Natural killer cell treated with Interleukin-12 subunit alpha and Interleukin-12 subunit beta and Interleukin-15 and Interleukin-18, amount 100 ng/mL, for 72 hours (primary cell): ENCODE results near the gene DOCK1. TPM values are rescaled to one million over a fixed set of nuclear protein-coding genes. Genes with fewer than 3 reads are reported as not detected.
"Not testable (repeated sequence)": the region's sequence is repeated elsewhere in the genome, so short reads cannot be mapped to it uniquely, and the experiment has no call there.

Source experiments
- ATAC-seq, 2 donors: fragments of 150-1000 bp; cut with Tn5 transposase in 1 of 2; sonication (Bioruptor Pico), chemical (Tn5 transposase) in 1 of 2; 2 replicates each; pipeline ENCODE4 v1.10.0; 2021
- DNase-seq: peaks from one replicate; pipeline ENCODE4 v3.0.0; 2022; ENCODE audit warnings: low spot score
- H3K27ac Mint-ChIP-seq, 2 donors: 1 replicate in 1 of 2; 2 replicates in 1 of 2; pipeline ENCODE4 v1.8.0; 2022; ENCODE audit warnings: mixed read lengths in 2 of 2, mild to moderate bottlenecking in 1 of 2, moderate library complexity in 1 of 2
- H3K27me3 Mint-ChIP-seq, 2 donors: 1 replicate in 1 of 2; 2 replicates in 1 of 2; pipeline ENCODE4 v1.8.0; 2022; ENCODE audit warnings: mixed read lengths in 2 of 2
- H3K36me3 Mint-ChIP-seq: one replicate; pipeline ENCODE4 v1.8.0; 2022; ENCODE audit warnings: mixed read lengths
- H3K4me1 Mint-ChIP-seq, 2 donors: 1 replicate in 1 of 2; 2 replicates in 1 of 2; pipeline ENCODE4 v1.8.0; 2022; ENCODE audit warnings: low read depth in 2 of 2, mixed read lengths in 2 of 2, mild to moderate bottlenecking in 1 of 2
- H3K4me3 Mint-ChIP-seq: one replicate; pipeline ENCODE4 v1.8.0; 2022; ENCODE audit warnings: mixed read lengths
- H3K9me3 Mint-ChIP-seq: 2 replicates; pipeline ENCODE4 v1.8.0; 2022; ENCODE audit warnings: mixed read lengths
- total RNA-seq, 2 donors: library from RNA; stranded (reverse); gene quantifications; one replicate each; pipeline ENCODE4 v1.2.3, GENCODE V29; 2022

The DOCK1 gene
- total RNA-seq, result 1 to 10 TPM in 1 of 2 donors, under 1 TPM in 1; 0.28 to 1.3 TPM

DNA sequence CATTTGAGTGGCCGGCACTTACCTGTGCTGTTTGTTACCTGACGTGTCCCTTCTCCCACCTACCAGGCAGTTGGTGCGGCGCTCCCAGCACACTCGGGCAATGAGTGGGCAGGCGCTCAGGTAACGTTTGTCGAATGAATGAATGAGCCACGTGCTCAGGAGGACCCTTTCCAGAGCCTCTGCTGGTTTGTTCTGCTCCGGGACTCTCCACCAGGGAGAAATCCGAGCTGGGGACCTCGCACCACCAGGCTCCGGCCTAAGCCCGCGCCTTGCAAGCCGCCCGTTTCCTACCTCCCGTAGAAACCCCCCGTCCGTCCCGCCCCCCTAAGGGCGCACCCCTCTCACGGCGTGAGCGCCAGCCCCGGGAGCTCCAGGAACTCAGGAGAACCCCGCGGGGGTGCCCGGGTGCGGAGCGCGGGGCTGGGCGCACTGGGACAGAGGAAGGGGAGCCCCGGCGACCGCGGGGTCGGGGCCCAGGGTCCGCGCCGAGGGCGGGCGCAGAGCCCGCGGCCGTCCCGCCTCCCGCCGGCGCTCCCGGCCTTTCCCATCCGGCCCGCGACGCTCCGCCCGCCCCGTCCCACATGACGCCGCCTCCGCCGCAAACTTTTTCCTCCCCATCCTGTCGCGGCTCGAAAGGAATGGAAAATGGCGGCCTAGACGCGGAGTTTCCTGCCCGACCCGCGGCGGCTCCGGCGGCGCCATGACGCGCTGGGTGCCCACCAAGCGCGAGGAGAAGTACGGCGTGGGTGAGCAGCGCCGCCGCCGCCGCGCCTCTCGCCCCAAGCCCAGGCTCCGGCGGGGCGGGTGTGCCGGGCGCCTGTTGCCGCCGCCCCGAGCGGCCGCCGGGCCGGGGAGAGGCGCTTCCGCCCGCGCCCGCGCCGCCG is at the start of gene DOCK1:
TSS of gene DOCK1 (plus strand) at position 611 of the 884 bp plus-strand sequence. CDS start at position 701, 90 bp downstream.
- ATAC-seq (peak in 1 of 2 donors; percentile 48), DNase-seq (peak; percentile 8)
- H3K27ac Mint-ChIP-seq, result no peak within 1 kb of the TSS
- H3K4me1 Mint-ChIP-seq, result peaks cover 0 to 6% of the 10 kb centered on the region in 2 donors
- peak within 1 kb of the TSS; percentile 52 for H3K4me3 Mint-ChIP-seq
- H3K27me3 Mint-ChIP-seq, result peaks cover 25 to 32% of the 10 kb centered on the region in 2 donors
- no peaks in the 10 kb centered on the region for H3K36me3 Mint-ChIP-seq
- H3K9me3 Mint-ChIP-seq, result no peaks in the 10 kb centered on the region

DNA sequence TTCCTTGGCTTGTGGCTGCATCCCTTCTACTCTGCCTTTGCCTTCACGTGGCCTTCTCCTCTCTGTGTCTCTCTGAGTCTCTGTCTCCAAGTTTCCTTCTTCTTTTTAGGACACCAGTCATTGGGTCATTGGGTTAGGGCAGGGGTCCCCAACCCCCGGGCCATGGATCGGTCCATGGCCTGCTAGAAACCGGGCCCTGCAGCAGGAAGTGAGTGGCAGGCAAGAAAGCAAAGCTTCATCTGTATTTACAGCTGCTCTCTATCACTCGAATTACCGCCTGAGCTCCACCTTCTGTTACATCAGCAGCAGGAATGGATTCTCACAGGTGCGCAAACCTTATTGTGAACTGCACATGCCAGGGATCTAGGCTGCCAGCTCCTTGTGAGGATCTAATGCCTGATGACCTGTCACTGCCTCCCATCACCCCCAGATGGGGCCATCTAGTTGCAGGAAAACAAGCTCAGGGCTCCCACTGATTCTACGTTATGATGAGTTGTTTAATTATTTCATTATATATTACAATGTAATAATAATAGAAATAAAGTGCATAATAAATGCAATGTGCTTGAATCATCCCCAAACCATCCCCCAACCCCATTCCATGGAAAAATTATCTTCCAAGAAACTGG is 47.9 kb upstream of the DOCK1 start:
- Mint-ChIP-seq H3K9me3 (no peaks in the 10 kb centered on the region), H3K36me3 (no peaks in the 10 kb centered on the region), H3K4me1 (no peaks in the 10 kb centered on the region), H3K27me3 (peaks cover 10 to 14% of the 10 kb centered on the region in 2 donors), H3K4me3 (no peak overlapping the region), H3K27ac (no peak overlapping the region)
- ATAC-seq (no peak), DNase-seq (no peak)

DNA sequence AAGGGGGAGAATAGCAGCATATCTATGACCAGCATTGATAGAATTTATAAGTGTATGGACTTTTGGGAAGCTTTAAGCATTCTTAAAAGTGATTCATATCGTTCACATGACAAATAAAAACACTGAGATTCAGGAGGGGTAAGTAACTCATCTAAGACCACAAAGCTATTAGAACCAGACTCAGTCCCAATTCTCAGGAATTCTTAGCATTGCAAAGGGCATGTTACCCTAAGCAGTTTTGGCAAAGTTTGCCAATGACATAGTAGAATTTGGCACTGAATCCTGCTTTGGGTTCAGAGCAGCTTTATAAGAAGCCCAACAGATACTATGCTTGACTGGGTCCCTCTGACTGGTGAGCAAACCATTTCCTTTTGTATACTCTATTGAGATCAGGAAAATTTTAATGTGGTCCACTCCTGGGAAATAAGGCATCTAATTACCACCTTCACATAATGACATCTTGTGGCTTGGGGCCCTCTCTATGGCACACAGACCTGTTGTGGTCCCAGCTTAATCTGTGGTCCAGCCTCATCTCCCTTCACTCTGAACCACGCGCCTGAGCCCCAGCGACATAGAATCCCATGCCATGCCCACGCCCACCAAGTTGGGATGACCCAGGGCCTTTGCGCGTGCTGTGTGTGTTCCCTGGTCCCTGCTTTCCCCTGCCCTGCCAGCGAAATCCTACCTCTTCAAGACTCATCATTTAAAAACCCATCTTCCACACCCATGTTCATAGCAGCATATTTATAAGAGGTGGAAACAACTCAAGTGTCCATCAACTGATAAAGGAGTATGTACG is 37.5 kb upstream of the DOCK1 start:
- Mint-ChIP-seq H3K36me3 (no peaks in the 10 kb centered on the region), H3K4me3 (no peak overlapping the region), H3K4me1 (no peaks in the 10 kb centered on the region), H3K27ac (no peak overlapping the region), H3K9me3 (no peaks in the 10 kb centered on the region), H3K27me3 (no peaks in the 10 kb centered on the region)
- DNase-seq (no peak), ATAC-seq (no peak)

DNA sequence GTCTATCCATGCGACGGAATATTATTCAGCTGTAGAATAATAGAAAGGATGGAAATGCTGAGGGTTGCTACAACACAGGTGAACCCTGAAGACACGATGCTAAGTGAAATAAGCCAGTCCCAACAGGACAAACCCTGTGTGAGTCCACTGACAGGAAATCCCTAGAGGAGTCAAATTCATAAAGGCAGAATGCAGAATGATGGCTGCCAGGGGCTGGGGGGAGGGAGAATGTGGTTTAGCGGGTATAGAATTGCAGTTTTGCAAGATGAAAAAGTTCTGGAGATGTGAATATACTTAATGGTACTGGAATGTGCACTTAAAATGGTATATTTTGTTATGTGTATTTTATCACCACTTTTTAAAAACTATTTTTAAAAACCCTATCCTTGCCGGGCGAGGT is 36.9 kb upstream of the DOCK1 start:
- H3K4me3 Mint-ChIP-seq, result no peak overlapping the region
- H3K27ac Mint-ChIP-seq, result no peak overlapping the region
- H3K36me3 Mint-ChIP-seq, result no peaks in the 10 kb centered on the region
- DNase-seq, result no peak
- no peaks in the 10 kb centered on the region for H3K9me3 Mint-ChIP-seq
- no peaks in the 10 kb centered on the region for H3K4me1 Mint-ChIP-seq
- no peaks in the 10 kb centered on the region for H3K27me3 Mint-ChIP-seq
- ATAC-seq, result no peak

DNA sequence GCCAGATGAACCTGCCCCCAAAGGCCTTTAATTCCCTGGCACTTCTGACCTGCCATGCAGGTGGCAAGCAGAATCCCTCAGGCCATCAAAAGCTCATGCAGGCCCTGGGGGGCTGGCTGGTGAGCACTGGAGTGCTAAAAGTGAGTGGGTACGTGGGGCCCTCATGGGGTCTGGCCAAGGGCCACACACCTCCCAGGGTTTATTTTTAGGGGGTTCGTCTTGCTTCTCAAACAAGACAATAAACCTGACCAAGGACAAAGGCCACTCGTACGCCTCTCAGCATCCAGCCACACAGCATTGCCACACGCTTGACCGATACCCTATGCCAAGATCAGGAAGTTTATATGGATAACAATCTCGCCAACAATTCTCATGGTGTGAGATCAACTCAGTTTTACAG is 33.1 kb upstream of the DOCK1 start:
- H3K4me1 Mint-ChIP-seq, result no peaks in the 10 kb centered on the region
- ATAC-seq (no peak), DNase-seq (no peak)
- H3K27me3 Mint-ChIP-seq, result peaks cover 3 to 22% of the 10 kb centered on the region in 2 donors
- no peak overlapping the region for H3K27ac Mint-ChIP-seq
- H3K4me3 Mint-ChIP-seq, result no peak overlapping the region
- H3K9me3 Mint-ChIP-seq, result no peaks in the 10 kb centered on the region
- H3K36me3 Mint-ChIP-seq, result no peaks in the 10 kb centered on the region

DNA sequence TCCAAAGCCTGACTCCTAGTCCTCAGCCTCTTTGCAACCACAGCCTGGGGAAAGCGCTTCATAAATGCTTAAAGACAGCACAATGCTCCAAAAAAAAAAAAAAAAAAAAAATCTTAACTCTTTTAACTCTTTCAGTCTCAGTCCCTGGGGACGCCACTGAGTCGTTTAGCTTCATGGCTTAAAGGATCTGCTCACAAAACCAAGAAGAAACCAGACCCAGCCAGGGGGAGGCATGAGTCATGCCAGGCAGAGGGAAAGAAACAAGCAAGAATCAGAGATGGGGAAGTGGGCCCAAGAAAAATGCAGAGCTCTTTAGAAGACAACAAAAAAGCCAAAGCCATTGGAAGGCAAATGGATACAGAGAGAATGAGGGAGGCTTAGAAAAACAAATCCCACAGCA is 32.5 kb upstream of the DOCK1 start:
- H3K36me3 Mint-ChIP-seq, result no peaks in the 10 kb centered on the region
- H3K27me3 Mint-ChIP-seq, result peaks cover 3 to 23% of the 10 kb centered on the region in 2 donors
- ATAC-seq (no peak), DNase-seq (no peak)
- no peaks in the 10 kb centered on the region for H3K4me1 Mint-ChIP-seq
- no peaks in the 10 kb centered on the region for H3K9me3 Mint-ChIP-seq
- no peak overlapping the region for H3K27ac Mint-ChIP-seq
- no peak overlapping the region for H3K4me3 Mint-ChIP-seq

DNA sequence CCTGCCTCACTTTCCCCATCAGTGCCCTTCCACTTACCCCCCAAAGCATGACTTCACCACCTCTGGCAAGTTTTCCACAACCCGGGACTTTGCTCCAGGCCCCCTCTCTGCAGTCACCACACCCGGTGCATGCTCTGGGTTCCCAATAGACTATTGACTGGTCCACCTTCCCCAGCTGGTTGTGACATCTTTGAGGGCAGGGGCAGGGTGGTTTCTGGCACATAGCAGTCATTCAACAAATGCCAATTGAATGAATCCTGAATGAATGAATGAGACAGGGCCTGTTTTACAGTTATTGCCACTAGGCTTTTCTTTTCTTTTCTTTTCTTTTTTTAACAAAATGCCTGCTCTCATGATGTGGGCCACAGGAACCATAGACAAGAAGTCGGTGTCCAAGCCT is 28.8 kb upstream of the DOCK1 start:
- H3K9me3 Mint-ChIP-seq, result no peaks in the 10 kb centered on the region
- no peak overlapping the region for H3K4me3 Mint-ChIP-seq
- H3K36me3 Mint-ChIP-seq, result peaks cover 8% of the 10 kb centered on the region
- no peaks in the 10 kb centered on the region for H3K4me1 Mint-ChIP-seq
- ATAC-seq (no peak), DNase-seq (no peak)
- no peak overlapping the region for H3K27ac Mint-ChIP-seq
- peaks cover 11 to 35% of the 10 kb centered on the region in 2 donors for H3K27me3 Mint-ChIP-seq

DNA sequence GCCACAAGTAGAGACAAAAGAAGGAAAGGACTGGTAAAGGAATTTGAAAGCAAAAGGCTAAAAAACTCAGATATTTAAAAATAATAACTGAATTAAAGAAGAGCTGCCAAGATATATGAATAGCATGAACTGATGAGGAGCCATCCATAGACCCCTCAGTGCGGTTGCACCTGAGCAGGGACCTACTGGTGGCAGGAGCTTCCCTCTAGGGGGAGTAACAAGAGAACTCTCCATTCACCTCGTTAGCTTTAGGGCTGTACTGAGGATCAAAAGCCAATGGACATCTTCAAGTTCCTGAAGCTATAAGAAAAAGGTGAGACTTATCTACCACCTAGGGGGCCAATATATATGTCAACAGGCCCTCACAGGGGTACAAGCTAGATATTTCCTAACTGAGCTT is 27.8 kb upstream of the DOCK1 start:
- H3K27ac Mint-ChIP-seq, result no peak overlapping the region
- H3K4me3 Mint-ChIP-seq, result no peak overlapping the region
- DNase-seq (no peak), ATAC-seq (no peak)
- no peaks in the 10 kb centered on the region for H3K4me1 Mint-ChIP-seq
- H3K9me3 Mint-ChIP-seq, result no peaks in the 10 kb centered on the region
- H3K36me3 Mint-ChIP-seq, result peaks cover 8% of the 10 kb centered on the region
- H3K27me3 Mint-ChIP-seq, result peaks cover 11 to 39% of the 10 kb centered on the region in 2 donors

DNA sequence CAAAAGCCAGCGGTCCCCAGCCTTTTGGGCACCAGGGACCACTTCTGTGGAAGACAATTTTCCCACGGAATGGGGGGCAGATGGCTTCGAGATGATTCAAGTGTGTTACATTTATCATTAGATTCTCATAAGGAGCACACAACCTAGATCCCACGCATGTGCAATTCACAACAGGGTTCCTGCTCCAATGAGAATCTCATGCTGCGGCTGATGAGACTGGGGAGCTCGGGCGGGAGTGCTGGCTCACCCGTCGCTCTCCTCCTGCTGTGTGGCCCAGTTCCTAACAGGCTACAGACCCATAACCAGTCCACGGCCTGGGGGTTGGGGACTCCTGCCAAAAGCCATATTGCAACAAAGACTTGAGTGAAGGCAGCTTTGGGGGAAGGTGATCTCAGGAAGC is 26.6 kb upstream of the DOCK1 start:
- no peak for DNase-seq
- H3K27me3 Mint-ChIP-seq, result peaks cover 11 to 39% of the 10 kb centered on the region in 2 donors
- H3K4me1 Mint-ChIP-seq, result no peaks in the 10 kb centered on the region
- no peak for ATAC-seq
- peaks cover 8% of the 10 kb centered on the region for H3K36me3 Mint-ChIP-seq
- no peak overlapping the region for H3K4me3 Mint-ChIP-seq
- H3K9me3 Mint-ChIP-seq, result no peaks in the 10 kb centered on the region
- no peak overlapping the region for H3K27ac Mint-ChIP-seq

DNA sequence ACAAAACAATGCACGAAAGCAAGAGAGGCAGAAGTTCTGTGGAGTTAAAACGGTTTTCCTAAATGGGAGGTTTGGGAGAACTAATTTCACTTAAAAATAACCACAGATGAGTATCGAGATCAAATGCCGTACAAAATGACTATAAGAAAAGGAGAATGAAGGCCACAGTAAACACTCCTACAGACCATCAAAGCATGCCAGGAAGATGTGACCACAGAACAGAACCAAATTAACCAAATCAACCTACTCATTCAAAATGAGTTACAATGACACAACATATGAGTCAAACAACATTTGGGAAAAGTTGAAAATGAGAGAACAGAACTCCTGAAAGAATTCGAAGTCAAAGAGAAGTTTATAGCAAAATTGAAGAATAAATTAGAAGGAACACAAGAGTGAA is 24.3 kb upstream of the DOCK1 start:
- H3K36me3 Mint-ChIP-seq, result peaks cover 8% of the 10 kb centered on the region
- no peak overlapping the region for H3K4me3 Mint-ChIP-seq
- peaks cover 11 to 28% of the 10 kb centered on the region in 2 donors for H3K27me3 Mint-ChIP-seq
- H3K9me3 Mint-ChIP-seq, result no peaks in the 10 kb centered on the region
- ATAC-seq (no peak), DNase-seq (no peak)
- no peak overlapping the region for H3K27ac Mint-ChIP-seq
- H3K4me1 Mint-ChIP-seq, result no peaks in the 10 kb centered on the region

DNA sequence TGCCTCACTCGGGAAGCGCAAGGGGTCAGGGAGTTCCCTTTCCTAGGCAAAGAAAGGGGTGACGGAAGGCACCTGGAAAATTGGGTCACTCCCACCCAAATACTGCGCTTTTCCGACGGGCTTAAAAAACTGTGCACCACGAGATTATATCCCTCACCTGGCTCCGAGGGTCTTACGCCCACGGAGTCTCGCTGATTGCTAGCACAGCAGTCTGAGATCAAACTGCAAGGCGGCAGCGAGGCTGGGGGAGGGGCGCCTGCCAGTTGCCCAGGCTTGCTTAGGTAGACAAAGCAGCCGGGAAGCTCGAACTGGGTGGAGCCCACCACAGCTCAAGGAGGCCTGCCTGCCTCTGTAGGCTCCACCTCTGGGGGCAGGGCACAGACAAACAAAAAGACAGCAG is 23.2 kb upstream of the DOCK1 start:
- DNase-seq, H3K9me3 Mint-ChIP-seq, H3K4me3 Mint-ChIP-seq, H3K4me1 Mint-ChIP-seq, ATAC-seq, H3K36me3 Mint-ChIP-seq, H3K27ac Mint-ChIP-seq: not testable (repeated sequence)
- H3K27me3 Mint-ChIP-seq, result peaks cover 7 to 18% of the 10 kb centered on the region in 2 donors

DNA sequence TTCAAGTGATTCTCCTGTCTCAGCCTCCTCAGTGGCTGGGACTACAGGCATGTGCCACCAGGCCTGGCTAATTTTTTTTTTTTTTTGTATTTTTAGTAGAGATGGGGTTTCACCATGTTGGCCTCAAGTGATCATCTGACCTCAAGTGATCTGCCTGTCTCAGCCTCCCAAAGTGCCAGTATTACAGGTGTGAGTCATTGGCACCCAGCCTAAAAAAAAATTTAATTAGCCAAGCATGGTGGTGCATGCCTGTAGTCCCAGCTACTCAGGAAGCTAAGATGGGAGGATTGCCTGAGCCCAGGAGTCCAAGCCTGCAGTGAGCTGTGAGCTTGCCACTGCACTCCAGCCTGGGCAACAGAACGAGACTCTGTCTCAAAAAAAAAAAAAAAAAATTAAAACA is 16.8 kb upstream of the DOCK1 start:
- H3K4me3 Mint-ChIP-seq, H3K36me3 Mint-ChIP-seq, H3K27me3 Mint-ChIP-seq, H3K9me3 Mint-ChIP-seq, H3K4me1 Mint-ChIP-seq, DNase-seq, H3K27ac Mint-ChIP-seq, ATAC-seq: not testable (repeated sequence)

DNA sequence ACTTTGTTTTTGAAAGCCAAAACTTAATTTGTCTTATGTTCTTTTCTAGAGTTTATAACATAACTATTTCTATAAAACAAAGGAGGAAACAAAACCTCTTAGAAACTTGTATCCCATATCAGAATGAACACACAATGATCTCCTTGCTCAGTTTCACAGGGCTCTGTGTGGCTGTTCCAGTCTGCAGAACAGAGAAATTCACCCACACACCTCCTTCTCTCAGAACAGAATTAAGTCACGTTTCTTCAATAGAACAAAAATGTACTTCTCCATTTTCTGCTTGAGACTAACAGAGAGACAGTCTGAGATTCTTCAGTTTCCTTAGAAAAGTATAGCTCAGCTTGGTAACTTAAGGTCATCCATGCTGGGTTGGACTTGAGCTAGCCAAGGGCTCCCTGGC is 15.8 kb upstream of the DOCK1 start:
- H3K9me3 Mint-ChIP-seq, result no peaks in the 10 kb centered on the region

DNA sequence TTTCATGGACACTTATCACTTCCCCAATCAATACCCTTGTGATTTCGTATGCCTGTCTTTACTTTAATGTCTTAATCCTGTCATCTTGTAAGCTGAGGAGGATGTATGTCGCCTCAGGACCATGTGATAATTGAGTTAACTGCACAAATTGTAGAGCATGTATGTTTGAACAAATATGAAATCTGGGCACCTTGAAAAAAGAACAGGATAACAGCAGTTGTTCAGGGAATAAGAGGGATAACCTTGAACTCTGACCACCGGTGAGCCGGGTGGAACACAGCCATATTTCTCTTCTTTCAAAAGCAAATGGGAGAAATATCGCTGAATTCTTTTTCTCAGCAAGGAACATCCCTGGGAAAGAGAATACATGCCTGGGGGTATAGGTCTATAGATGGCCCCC is 14.4 kb upstream of the DOCK1 start:
- not testable (repeated sequence) for H3K27me3 Mint-ChIP-seq, H3K4me3 Mint-ChIP-seq, H3K4me1 Mint-ChIP-seq, ATAC-seq, H3K36me3 Mint-ChIP-seq, H3K27ac Mint-ChIP-seq, DNase-seq, H3K9me3 Mint-ChIP-seq

More for the DNA sequence above, 15.8 kb upstream of the DOCK1 start:
- Mint-ChIP-seq H3K27me3 (no peaks in the 10 kb centered on the region), H3K27ac (no peak overlapping the region), H3K36me3 (no peaks in the 10 kb centered on the region), H3K4me3 (no peak overlapping the region), H3K4me1 (no peaks in the 10 kb centered on the region)
- DNase-seq (no peak), ATAC-seq (no peak)
